Measurements from ENCODE around the gene TLR9. TPM values are rescaled to one million over a fixed set of nuclear protein-coding genes. Genes with fewer than 3 reads are reported as not detected.

The TLR9 gene
- total and polyA plus RNA-seq, 2 donors (not counting 1 experiment from before 2014, with no cell fraction given): under 0.01 TPM; not detected in 1

GRCh38 chr3:52205727-52206372 lies 19.6 kb downstream of the TLR9 start:
- no peaks in the 10 kb centered on the region for H3K27me3 ChIP-seq (ENCODE audit: control insufficient read depth, insufficient read depth, low read length)
- TF ChIP-seq CTCF (conservative IDR thresholded peaks at IDR 0.05 in 1 of 2, IDR thresholded peaks at IDR 0.05 in 1 of 2; ENCODE audit: low read depth in 1 of 2, low read length in 2 of 2): no peak
- TF ChIP-seq EZH2 (IDR thresholded peaks at IDR 0.05; ENCODE audit: low read length, missing control alignments): no peak
- no peak overlapping the region for H3K27ac ChIP-seq (ENCODE audit: insufficient read depth, low read length)
- no peaks in the 10 kb centered on the region for H3K9me3 ChIP-seq (ENCODE audit: control insufficient read depth, insufficient read depth, low read depth, low read length)
- H3K4me3 ChIP-seq (replicated peaks in 1 of 4; ENCODE audit: control extremely low read depth in 1 of 4, insufficient read depth in 1 of 4, low read depth in 3 of 4, low read length in 4 of 4): no peak overlapping the region
- H2AFZ ChIP-seq (ENCODE audit: low read length): no peak overlapping the region
- no peak overlapping the region for H3K9ac ChIP-seq (ENCODE audit: insufficient read depth, low read length)
- no peaks in the 10 kb centered on the region for H3K79me2 ChIP-seq (ENCODE audit: control insufficient read depth, insufficient read depth, low read length)
- H3K4me2 ChIP-seq (ENCODE audit: extremely low read depth, insufficient read depth, low read length): no peak overlapping the region
- peak in 1 of 2 donors; percentile 70 for DNase-seq (ENCODE audit: low read depth in 2 of 2)
- no peaks in the 10 kb centered on the region for H3K4me1 ChIP-seq (ENCODE audit: control insufficient read depth, extremely low read depth, insufficient read depth, low read length)
- H3K36me3 ChIP-seq (ENCODE audit: control insufficient read depth, insufficient read depth, low read length): peaks cover 34% of the 10 kb centered on the region
- H4K20me1 ChIP-seq (ENCODE audit: control insufficient read depth, extremely low read depth, insufficient read depth, low read length): no peaks in the 10 kb centered on the region

- TF ChIP-seq CTCF (conservative IDR thresholded peaks at IDR 0.05 in 1 of 2, IDR thresholded peaks at IDR 0.05 in 1 of 2; ENCODE audit: low read depth in 1 of 2, low read length in 2 of 2) (no peak), EZH2 (IDR thresholded peaks at IDR 0.05; ENCODE audit: low read length, missing control alignments) (no peak)
- H3K4me3 ChIP-seq (replicated peaks in 1 of 4; ENCODE audit: control extremely low read depth in 1 of 4, insufficient read depth in 1 of 4, low read depth in 3 of 4, low read length in 4 of 4): no peak overlapping the region
- H3K79me2 ChIP-seq (ENCODE audit: control insufficient read depth, insufficient read depth, low read length): peaks cover under 1% of the 10 kb centered on the region
- H3K36me3 ChIP-seq (ENCODE audit: control insufficient read depth, insufficient read depth, low read length): peaks cover 30% of the 10 kb centered on the region
- peaks cover 1% of the 10 kb centered on the region for H3K4me1 ChIP-seq (ENCODE audit: control insufficient read depth, extremely low read depth, insufficient read depth, low read length)
- no peak overlapping the region for H3K9ac ChIP-seq (ENCODE audit: insufficient read depth, low read length)
- H3K4me2 ChIP-seq (ENCODE audit: extremely low read depth, insufficient read depth, low read length): no peak overlapping the region
- no peak for DNase-seq (ENCODE audit: low read depth in 2 of 2)
- H3K9me3 ChIP-seq (ENCODE audit: control insufficient read depth, insufficient read depth, low read depth, low read length): no peaks in the 10 kb centered on the region
- H4K20me1 ChIP-seq (ENCODE audit: control insufficient read depth, extremely low read depth, insufficient read depth, low read length): no peaks in the 10 kb centered on the region
- no peaks in the 10 kb centered on the region for H3K27me3 ChIP-seq (ENCODE audit: control insufficient read depth, insufficient read depth, low read length)
- H2AFZ ChIP-seq (ENCODE audit: low read length): no peak overlapping the region
- H3K27ac ChIP-seq (ENCODE audit: insufficient read depth, low read length): no peak overlapping the region
Measured at GRCh38 chr3:52204337-52205073, 20.9 kb downstream of the TLR9 start.

- no peak for DNase-seq (ENCODE audit: low read depth in 2 of 2)
- Histone ChIP-seq H3K36me3 (ENCODE audit: control insufficient read depth, insufficient read depth, low read length) (peaks cover 29% of the 10 kb centered on the region), H3K27me3 (ENCODE audit: control insufficient read depth, insufficient read depth, low read length) (no peaks in the 10 kb centered on the region), H3K9ac (ENCODE audit: insufficient read depth, low read length) (no peak overlapping the region), H2AFZ (ENCODE audit: low read length) (no peak overlapping the region), H3K4me1 (ENCODE audit: control insufficient read depth, extremely low read depth, insufficient read depth, low read length) (peaks cover 9% of the 10 kb centered on the region), H3K79me2 (ENCODE audit: control insufficient read depth, insufficient read depth, low read length) (peaks cover 8% of the 10 kb centered on the region), H3K4me2 (ENCODE audit: extremely low read depth, insufficient read depth, low read length) (no peak overlapping the region), H3K4me3 (replicated peaks in 1 of 4; ENCODE audit: control extremely low read depth in 1 of 4, insufficient read depth in 1 of 4, low read depth in 3 of 4, low read length in 4 of 4) (no peak overlapping the region), H3K27ac (ENCODE audit: insufficient read depth, low read length) (no peak overlapping the region), H3K9me3 (ENCODE audit: control insufficient read depth, insufficient read depth, low read depth, low read length) (no peaks in the 10 kb centered on the region), H4K20me1 (ENCODE audit: control insufficient read depth, extremely low read depth, insufficient read depth, low read length) (no peaks in the 10 kb centered on the region)
- TF ChIP-seq CTCF (conservative IDR thresholded peaks at IDR 0.05 in 1 of 2, IDR thresholded peaks at IDR 0.05 in 1 of 2; ENCODE audit: low read depth in 1 of 2, low read length in 2 of 2) (no peak), EZH2 (IDR thresholded peaks at IDR 0.05; ENCODE audit: low read length, missing control alignments) (no peak)
Measured at GRCh38 chr3:52203701-52204100, 21.7 kb downstream of the TLR9 start.

Measured in fibroblast of lung (primary cell).